Subcutaneous abdominal adipose tissue (tissue), 5 donors: ENCODE results near the gene ERCC4.

Experiments
- H3K27ac ChIP-seq: one replicate; pipeline ENCODE4 v1.7.0; 2013; ENCODE audit warnings: low read depth, mild to moderate bottlenecking, inconsistent platforms, low read length, moderate library complexity
- H3K27me3 ChIP-seq, 5 donors: one replicate each; pipeline ENCODE4 v1.7.0; 2013; ENCODE audit warnings: low read length in 5 of 5, inconsistent platforms in 1 of 5; ENCODE audit not compliant: control insufficient read depth in 5 of 5, insufficient read depth in 4 of 5
- H3K36me3 ChIP-seq, 5 donors: one replicate each; pipeline ENCODE4 v1.7.0; 2013; ENCODE audit warnings: low read length in 5 of 5; ENCODE audit not compliant: control insufficient read depth in 5 of 5, insufficient read depth in 5 of 5
- H3K4me1 ChIP-seq, 5 donors: one replicate each; pipeline ENCODE4 v1.7.0; 2013; ENCODE audit warnings: low read length in 5 of 5, mild to moderate bottlenecking in 3 of 5, moderate library complexity in 1 of 5; ENCODE audit not compliant: control insufficient read depth in 5 of 5, insufficient read depth in 5 of 5
- H3K4me3 ChIP-seq, 5 donors: one replicate each; pipeline ENCODE4 v1.7.0; 2013; ENCODE audit warnings: low read length in 5 of 5, low read depth in 1 of 5
- H3K9ac ChIP-seq, 5 donors: one replicate each; pipeline ENCODE4 v1.7.0; 2013; ENCODE audit warnings: low read length in 5 of 5, mild to moderate bottlenecking in 4 of 5, moderate library complexity in 3 of 5
- H3K9me3 ChIP-seq, 5 donors: one replicate each; pipeline ENCODE4 v1.7.0; 2013; ENCODE audit warnings: low read length in 5 of 5; ENCODE audit not compliant: control insufficient read depth in 5 of 5
- donor health status: healthy.
- donor health status: healthy.
- donor health status: healthy.
- donor health status: healthy.
- donor health status: healthy.

ERCC4 gene

GRCh38 chr16:13977177-13977576 is 57.2 kb downstream of the ERCC4 start:
- H3K36me3 ChIP-seq = no peaks in the 10 kb centered on the region
- no peaks in the 10 kb centered on the region for H3K27me3 ChIP-seq
- H3K27ac ChIP-seq = no peak overlapping the region
- H3K9me3 ChIP-seq = no peaks in the 10 kb centered on the region
- H3K4me1 ChIP-seq = no peaks in the 10 kb centered on the region
- no peak overlapping the region for H3K4me3 ChIP-seq
- no peak overlapping the region for H3K9ac ChIP-seq

DNA sequence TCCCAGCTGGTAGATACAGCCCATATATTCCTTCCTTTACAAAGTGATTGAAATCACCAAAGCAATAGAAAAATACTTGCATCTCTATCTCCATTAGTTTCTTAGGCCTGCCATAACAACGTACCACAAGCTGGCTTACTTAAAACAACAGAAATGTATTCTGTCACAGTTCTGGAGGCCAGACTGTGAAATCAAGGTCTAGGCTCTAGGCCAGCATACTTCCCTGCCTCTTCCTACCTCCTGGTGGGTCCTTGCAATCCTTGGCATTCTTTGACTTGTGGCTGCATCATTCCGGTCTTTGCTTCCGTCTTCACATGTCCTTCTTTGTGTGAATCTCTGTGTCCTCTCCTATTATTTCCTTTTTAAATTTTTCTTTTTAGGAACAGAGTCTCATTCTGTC is 62.5 kb downstream of the ERCC4 start:
- no peaks in the 10 kb centered on the region for H3K4me1 ChIP-seq
- H3K27ac ChIP-seq = no peak overlapping the region
- H3K9ac ChIP-seq = no peak overlapping the region
- H3K36me3 ChIP-seq = no peaks in the 10 kb centered on the region
- no peak overlapping the region for H3K4me3 ChIP-seq
- no peaks in the 10 kb centered on the region for H3K27me3 ChIP-seq
- no peaks in the 10 kb centered on the region for H3K9me3 ChIP-seq

GRCh38 chr16:13983625-13984024 is 63.7 kb downstream of the ERCC4 start:
- H3K27me3 ChIP-seq = no peaks in the 10 kb centered on the region
- H3K27ac ChIP-seq = no peak overlapping the region
- H3K4me3 ChIP-seq = no peak overlapping the region
- no peaks in the 10 kb centered on the region for H3K36me3 ChIP-seq
- H3K4me1 ChIP-seq = no peaks in the 10 kb centered on the region
- H3K9me3 ChIP-seq = no peaks in the 10 kb centered on the region
- no peak overlapping the region for H3K9ac ChIP-seq

- Histone ChIP-seq H3K9me3 (no peaks in the 10 kb centered on the region), H3K9ac (no peak overlapping the region), H3K27ac (no peak overlapping the region), H3K36me3 (no peaks in the 10 kb centered on the region), H3K4me3 (no peak overlapping the region), H3K4me1 (no peaks in the 10 kb centered on the region), H3K27me3 (no peaks in the 10 kb centered on the region)
Observed at GRCh38 chr16:13984794-13985193, 64.8 kb downstream of the ERCC4 start.

DNA sequence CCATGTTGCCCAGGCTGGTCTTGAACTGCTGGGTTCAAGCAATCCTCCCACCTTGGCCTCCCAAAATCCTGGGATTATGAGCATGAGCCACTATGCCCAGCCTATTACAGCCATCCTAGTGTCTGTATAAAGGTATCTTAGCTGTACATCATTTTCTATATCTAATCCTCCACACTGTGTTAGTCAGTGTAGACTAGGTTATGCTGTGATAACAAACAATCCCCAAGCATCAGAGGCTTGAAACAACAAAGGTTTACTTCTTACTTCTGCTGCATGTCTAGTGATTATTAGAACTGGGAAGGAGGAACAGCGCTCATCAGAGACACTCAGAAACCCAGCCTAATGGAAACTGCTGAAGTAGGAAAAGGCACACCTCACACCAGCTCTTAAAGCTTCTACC is 68.1 kb downstream of the ERCC4 start:
- H3K36me3 ChIP-seq = no peaks in the 10 kb centered on the region

GRCh38 chr16:13992322-13992721 is 72.4 kb downstream of the ERCC4 start:
- H3K9ac ChIP-seq = no peak overlapping the region
- H3K36me3 ChIP-seq = no peaks in the 10 kb centered on the region
- no peaks in the 10 kb centered on the region for H3K27me3 ChIP-seq
- peaks cover 0 to 7% (median 0%) of the 10 kb centered on the region in 5 donors for H3K4me1 ChIP-seq
- no peak overlapping the region for H3K4me3 ChIP-seq
- H3K27ac ChIP-seq = no peak overlapping the region
- H3K9me3 ChIP-seq = no peaks in the 10 kb centered on the region

More for the DNA sequence above, 68.1 kb downstream of the ERCC4 start:
- H3K27me3 ChIP-seq = no peaks in the 10 kb centered on the region
- H3K9me3 ChIP-seq = no peaks in the 10 kb centered on the region
- no peak overlapping the region for H3K27ac ChIP-seq
- H3K4me1 ChIP-seq = no peaks in the 10 kb centered on the region
- H3K4me3 ChIP-seq = no peak overlapping the region
- H3K9ac ChIP-seq = no peak overlapping the region

DNA sequence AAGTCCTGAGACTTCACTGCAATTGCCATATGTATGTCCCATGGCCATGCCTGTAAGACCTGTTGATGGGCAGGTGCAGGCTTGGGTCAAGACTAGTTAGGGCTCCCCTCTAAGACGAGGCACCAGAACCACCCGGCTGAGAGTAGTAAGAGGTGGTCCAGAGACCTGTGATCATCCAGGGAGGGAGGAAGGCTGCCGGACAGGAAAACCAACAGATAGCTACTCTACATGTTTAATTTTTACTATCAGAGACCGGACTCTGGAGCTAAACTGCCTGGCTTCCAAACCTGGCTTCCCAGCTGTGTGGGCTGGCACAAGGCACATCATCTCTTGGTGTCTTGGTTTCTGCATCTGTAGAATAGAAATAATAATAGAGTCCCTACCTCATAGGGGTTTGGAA is 73.0 kb downstream of the ERCC4 start:
- Histone ChIP-seq H3K4me3 (no peak overlapping the region), H3K9ac (no peak overlapping the region), H3K27ac (no peak overlapping the region), H3K9me3 (no peaks in the 10 kb centered on the region), H3K27me3 (no peaks in the 10 kb centered on the region), H3K4me1 (peaks cover 0 to 9% (median 0%) of the 10 kb centered on the region in 5 donors), H3K36me3 (no peaks in the 10 kb centered on the region)

DNA sequence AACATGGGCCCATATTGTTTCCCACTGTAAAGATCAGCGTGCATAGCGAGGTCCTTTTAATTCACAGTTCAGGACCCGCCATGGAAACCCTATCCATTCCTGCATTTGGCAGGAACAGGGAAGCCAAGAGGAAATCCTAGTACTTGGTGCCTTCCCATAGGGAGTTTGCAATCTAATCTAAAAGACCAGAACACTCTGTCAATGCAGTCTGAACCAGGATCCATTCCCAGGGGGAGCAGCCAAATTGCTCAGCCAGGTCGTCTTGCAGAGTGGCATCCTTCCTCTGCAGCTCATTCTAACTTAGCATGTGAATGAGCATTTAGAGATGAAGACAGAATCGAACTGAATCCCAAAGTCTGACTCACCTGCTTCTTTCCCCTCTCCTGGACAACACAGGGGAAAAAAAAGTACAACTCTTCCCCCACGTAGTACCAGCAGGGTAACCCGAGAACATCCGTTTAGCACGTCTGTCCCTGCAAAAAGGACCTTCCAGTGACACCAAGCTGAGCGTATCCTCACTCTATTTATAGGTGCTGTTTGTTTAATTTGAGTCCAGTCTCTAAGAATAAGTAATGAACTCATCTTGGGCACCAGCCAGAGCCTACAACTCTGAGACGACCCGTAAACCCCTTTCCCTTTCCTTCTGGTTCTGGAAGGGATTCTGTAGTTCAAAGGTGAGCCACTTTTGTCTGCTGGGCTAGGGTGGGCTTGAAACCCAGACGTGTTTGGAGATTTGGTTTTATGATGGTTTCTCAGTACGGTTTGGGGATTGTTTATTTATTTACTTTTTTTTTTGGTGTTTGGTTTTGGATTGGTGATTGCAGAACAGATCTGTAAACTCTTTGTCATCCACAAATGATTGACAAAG is 74.5 kb downstream of the ERCC4 start:
- no peak overlapping the region for H3K4me3 ChIP-seq
- no peak overlapping the region for H3K27ac ChIP-seq
- no peaks in the 10 kb centered on the region for H3K27me3 ChIP-seq
- no peaks in the 10 kb centered on the region for H3K36me3 ChIP-seq
- H3K4me1 ChIP-seq = peaks cover 0 to 18% (median 0%) of the 10 kb centered on the region in 5 donors
- H3K9me3 ChIP-seq = no peaks in the 10 kb centered on the region
- H3K9ac ChIP-seq = no peak overlapping the region

DNA sequence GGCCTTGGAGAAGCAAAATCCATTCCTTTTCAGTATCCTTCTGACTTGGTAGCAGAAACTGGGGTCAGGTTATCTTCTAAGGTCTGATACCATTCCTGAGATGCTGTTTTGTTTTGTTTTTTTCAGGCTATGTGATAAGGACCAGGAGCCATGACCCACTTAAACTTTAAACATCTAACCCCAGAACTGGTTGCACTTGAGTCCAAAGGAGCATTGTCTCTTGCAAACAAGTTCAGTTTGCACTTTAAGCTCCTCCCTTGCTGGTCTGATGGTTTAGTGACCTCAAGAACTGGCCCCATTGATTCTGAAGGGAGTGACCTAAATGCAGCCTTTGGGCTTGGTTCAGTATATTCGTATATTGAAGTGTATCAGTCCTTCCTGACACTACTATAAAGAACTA is 75.2 kb downstream of the ERCC4 start:
- H3K9me3 ChIP-seq = no peaks in the 10 kb centered on the region
- H3K36me3 ChIP-seq = no peaks in the 10 kb centered on the region
- peaks cover 0 to 24% (median 0%) of the 10 kb centered on the region in 5 donors for H3K4me1 ChIP-seq
- H3K4me3 ChIP-seq = no peak overlapping the region
- H3K9ac ChIP-seq = no peak overlapping the region
- no peak overlapping the region for H3K27ac ChIP-seq
- no peaks in the 10 kb centered on the region for H3K27me3 ChIP-seq

- Histone ChIP-seq H3K36me3 (no peaks in the 10 kb centered on the region), H3K27me3 (no peaks in the 10 kb centered on the region), H3K9me3 (no peaks in the 10 kb centered on the region), H3K27ac (no peak overlapping the region), H3K4me1 (peaks cover 0 to 24% (median 0%) of the 10 kb centered on the region in 5 donors), H3K4me3 (no peak overlapping the region), H3K9ac (no peak overlapping the region)
Observed at GRCh38 chr16:13996778-13997288, 76.9 kb downstream of the ERCC4 start.
